ENCODE measurements around the gene NCS1.
A peak's percentile ranks its signal among the peaks of the same experiment; 100 is the strongest.
"Not testable (repeated sequence)": the region's sequence is repeated elsewhere in the genome, so short reads cannot be mapped to it uniquely, and the experiment has no call there.

Gene NCS1

GRCh38 chr9:130265431-130266235 is 93.4 kb downstream of the NCS1 start, which contains the start of gene HMCN2:
Gene HMCN2, plus strand, starts transcription at chr9:130265760. Its CDS starts 119 bp downstream, at chr9:130265879.
- no peak for DNase-seq

GRCh38 chr9:130266236-130267098 is 94.3 kb downstream of the NCS1 start:
- no peak for DNase-seq

- DNase-seq: no peak
Observed at GRCh38 chr9:130267930-130268329, 95.7 kb downstream of the NCS1 start.

- no peak for DNase-seq
Observed at GRCh38 chr9:130268521-130269211, 96.5 kb downstream of the NCS1 start.

GRCh38 chr9:130271473-130271872 is 99.3 kb downstream of the NCS1 start:
- no peak for DNase-seq

GRCh38 chr9:130275156-130275555 is 103.0 kb downstream of the NCS1 start:
- DNase-seq: no peak

- peak; percentile 82 for DNase-seq
Observed at GRCh38 chr9:130276121-130276520, 103.9 kb downstream of the NCS1 start.

- DNase-seq: no peak
Observed at GRCh38 chr9:130276955-130277354, 104.8 kb downstream of the NCS1 start.

- DNase-seq: not testable (repeated sequence)
Observed at GRCh38 chr9:130277525-130277924, 105.3 kb downstream of the NCS1 start.

- no peak for DNase-seq
Observed at GRCh38 chr9:130283539-130284248, 111.5 kb downstream of the NCS1 start.

GRCh38 chr9:130284249-130284625 is 112.0 kb downstream of the NCS1 start:
- DNase-seq: no peak

GRCh38 chr9:130284690-130285089 is 112.5 kb downstream of the NCS1 start:
- no peak for DNase-seq

- DNase-seq: no peak
Observed at GRCh38 chr9:130285271-130285670, 113.1 kb downstream of the NCS1 start.

GRCh38 chr9:130286072-130286770 is 114.0 kb downstream of the NCS1 start:
- no peak for DNase-seq

Data from fibroblast of skin of right biceps (primary cell).